Mucosa of gallbladder (tissue), 1 donor: ENCODE measurements around the gene CAMK1D. TPM values are rescaled to one million over a fixed set of nuclear protein-coding genes. Genes with fewer than 3 reads are reported as not detected.
A peak's percentile ranks its signal among the peaks of the same experiment; 100 is the strongest.

Experiments used
- DNase-seq: peaks from one replicate; pipeline ENCODE4 v3.0.0-alpha.2; 2020; ENCODE audit warnings: low spot score
- total RNA-seq: library from RNA; stranded (reverse); gene quantifications from one replicate; pipeline ENCODE4 v1.2.1, GENCODE V29; 2021
- donor health status: DM: no; HTN: no; CAD: no.

Gene CAMK1D
- total RNA-seq, 1 donor from 2014 or later = 19.4 TPM

- no peak for DNase-seq
Measured at GRCh38 chr10:12372846-12373245, 23.5 kb downstream of the CAMK1D start.

GRCh38 chr10:12375076-12375504, 25.7 kb downstream of the CAMK1D start:
- no peak for DNase-seq

GRCh38 chr10:12376211-12376610, 26.9 kb downstream of the CAMK1D start:
- DNase-seq = no peak

- DNase-seq = no peak
Measured at GRCh38 chr10:12377658-12378290, 28.4 kb downstream of the CAMK1D start.

- no peak for DNase-seq
Measured at GRCh38 chr10:12380999-12381398, 31.7 kb downstream of the CAMK1D start.

GRCh38 chr10:12381536-12382156, 32.3 kb downstream of the CAMK1D start:
- DNase-seq = no peak

GRCh38 chr10:12382157-12382548, 32.8 kb downstream of the CAMK1D start:
- DNase-seq = no peak

- DNase-seq = no peak
Measured at GRCh38 chr10:12382956-12383531, 33.7 kb downstream of the CAMK1D start.

- DNase-seq = no peak
Measured at GRCh38 chr10:12384906-12385305, 35.6 kb downstream of the CAMK1D start.

GRCh38 chr10:12387561-12388210, 38.3 kb downstream of the CAMK1D start:
- no peak for DNase-seq

- no peak for DNase-seq
Measured at GRCh38 chr10:12388671-12389070, 39.3 kb downstream of the CAMK1D start.

- peak; percentile 19 for DNase-seq
Measured at GRCh38 chr10:12389154-12389734, 39.9 kb downstream of the CAMK1D start.

GRCh38 chr10:12390733-12391132, 41.4 kb downstream of the CAMK1D start:
- DNase-seq = no peak

- no peak for DNase-seq
Measured at GRCh38 chr10:12391206-12391605, 41.9 kb downstream of the CAMK1D start.

GRCh38 chr10:12393831-12394230, 44.5 kb downstream of the CAMK1D start:
- DNase-seq = no peak

GRCh38 chr10:12394241-12395033, 45.1 kb downstream of the CAMK1D start:
- no peak for DNase-seq

- no peak for DNase-seq
Measured at GRCh38 chr10:12396093-12396492, 46.7 kb downstream of the CAMK1D start.

- no peak for DNase-seq
Measured at GRCh38 chr10:12396567-12396966, 47.2 kb downstream of the CAMK1D start.

GRCh38 chr10:12397147-12397896, 48.0 kb downstream of the CAMK1D start:
- DNase-seq = no peak

- DNase-seq = no peak
Measured at GRCh38 chr10:12397941-12398340, 48.6 kb downstream of the CAMK1D start.
